Body of pancreas (tissue), 4 donors: Measurements from ENCODE around the gene PDHB.

Source experiments
- POLR2A ChIP-seq, 3 donors: fragments of 450-650 bp; IDR thresholded peaks; one replicate each; pipeline ENCODE4 v1.6.1; 2016; ENCODE audit warnings: antibody characterized with exemption in 3 of 3, mild to moderate bottlenecking in 2 of 3
- TF ChIP-seq, protein P1 (sequence below), 7 experiments: fragments of 450-650 bp in 4 of 7; fragments of 200-600 bp in 3 of 7; sonication (generic) in 3 of 7; IDR thresholded peaks; one replicate each; pipeline ENCODE4 v1.5.1; 2016 to 2019; ENCODE audit warnings: antibody characterized with exemption in 7 of 7

DNA sequence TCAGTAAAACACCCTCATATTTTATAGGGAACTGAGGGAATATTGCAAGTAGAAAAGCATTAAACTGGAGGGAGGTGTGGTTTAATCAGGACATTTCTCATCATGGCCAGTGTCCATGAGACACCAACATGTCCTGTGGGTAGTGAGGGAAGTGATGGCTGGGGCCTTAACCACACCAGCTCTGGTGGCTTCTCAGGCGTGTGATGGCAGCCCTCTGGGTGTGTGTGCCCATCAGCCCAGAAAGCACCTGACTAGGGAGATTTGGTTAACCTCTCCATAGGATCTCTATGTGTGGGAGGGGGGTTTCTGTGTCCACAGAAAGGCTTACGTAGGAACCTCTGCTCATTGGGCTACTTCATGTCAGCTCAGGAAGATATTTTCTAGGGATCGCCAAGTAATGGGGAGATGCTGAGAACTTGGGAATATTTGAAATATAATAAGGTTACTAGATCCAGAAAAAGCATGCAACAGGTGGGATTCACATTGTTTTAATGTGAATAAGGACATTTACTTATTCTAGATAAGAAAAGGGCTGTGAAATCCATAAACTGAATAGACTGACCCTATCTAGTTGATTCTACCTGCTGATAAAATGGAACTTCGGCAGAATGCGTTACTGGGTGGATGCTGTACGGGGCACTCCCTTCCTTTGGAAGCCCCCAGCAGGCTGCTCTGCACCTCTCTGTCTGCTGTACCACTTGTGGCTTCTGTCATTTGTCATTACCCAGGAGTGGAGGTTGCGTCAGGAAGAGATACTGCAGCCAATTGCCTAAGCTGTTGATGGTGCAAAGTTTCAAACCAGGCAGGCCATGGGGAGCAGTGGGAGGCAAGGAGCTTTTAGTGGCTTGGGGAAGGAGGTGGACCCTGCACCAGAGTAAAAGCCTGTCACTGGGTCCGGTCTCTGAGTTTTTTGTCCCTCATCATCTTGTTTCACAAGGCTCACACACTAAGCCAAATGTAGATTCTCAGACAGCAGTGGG, 21.5 kb downstream of the PDHB start:
- TF ChIP-seq, protein P1, sequence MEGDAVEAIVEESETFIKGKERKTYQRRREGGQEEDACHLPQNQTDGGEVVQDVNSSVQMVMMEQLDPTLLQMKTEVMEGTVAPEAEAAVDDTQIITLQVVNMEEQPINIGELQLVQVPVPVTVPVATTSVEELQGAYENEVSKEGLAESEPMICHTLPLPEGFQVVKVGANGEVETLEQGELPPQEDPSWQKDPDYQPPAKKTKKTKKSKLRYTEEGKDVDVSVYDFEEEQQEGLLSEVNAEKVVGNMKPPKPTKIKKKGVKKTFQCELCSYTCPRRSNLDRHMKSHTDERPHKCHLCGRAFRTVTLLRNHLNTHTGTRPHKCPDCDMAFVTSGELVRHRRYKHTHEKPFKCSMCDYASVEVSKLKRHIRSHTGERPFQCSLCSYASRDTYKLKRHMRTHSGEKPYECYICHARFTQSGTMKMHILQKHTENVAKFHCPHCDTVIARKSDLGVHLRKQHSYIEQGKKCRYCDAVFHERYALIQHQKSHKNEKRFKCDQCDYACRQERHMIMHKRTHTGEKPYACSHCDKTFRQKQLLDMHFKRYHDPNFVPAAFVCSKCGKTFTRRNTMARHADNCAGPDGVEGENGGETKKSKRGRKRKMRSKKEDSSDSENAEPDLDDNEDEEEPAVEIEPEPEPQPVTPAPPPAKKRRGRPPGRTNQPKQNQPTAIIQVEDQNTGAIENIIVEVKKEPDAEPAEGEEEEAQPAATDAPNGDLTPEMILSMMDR (IDR thresholded peaks at IDR 0.05), result no peak
- no peak for TF ChIP-seq POLR2A (IDR thresholded peaks at IDR 0.05)
